GM23338 (cell line): ENCODE results near the gene LCP1.

ENCODE experiments used
- CTCF ChIP-seq, 2 experiments: fragments of 200-600 bp in 1 of 2; sonication (generic) in 1 of 2; conservative IDR thresholded peaks; 2 replicates each; pipeline versions ENCODE4 v1.5.1 to v1.6.1; 2016 to 2017; ENCODE audit warnings: antibody characterized with exemption in 2 of 2, low read depth in 2 of 2, mild to moderate bottlenecking in 2 of 2, moderate library complexity in 1 of 2
- POLR2AphosphoS5 ChIP-seq: IDR thresholded peaks from 2 replicates; pipeline ENCODE4 v1.6.1; 2016; ENCODE audit warnings: antibody characterized with exemption, low read depth

GRCh38 chr13:46202188-46202795 is 20.3 kb upstream of the LCP1 start:
- TF ChIP-seq CTCF (conservative IDR thresholded peaks at IDR 0.05; ENCODE audit: low read depth in 2 of 2), result no peak
- TF ChIP-seq POLR2AphosphoS5, result no peak
